SU-DHL-6 (cell line): ENCODE measurements around the gene SOX6.

Experiments used
- CTCF ChIP-seq: fragments of 200-600 bp; sonication (generic); IDR thresholded peaks from one replicate; pipeline ENCODE4 v1.5.1; 2017; ENCODE audit warnings: antibody characterized with exemption, mild to moderate bottlenecking, low read length, moderate library complexity; ENCODE audit not compliant: insufficient read depth, poor library complexity, severe bottlenecking
- EZH2phosphoT487 ChIP-seq: fragments of 200-600 bp; sonication (generic), shearing (Covaris generic); conservative IDR thresholded peaks from 2 replicates; pipeline ENCODE4 v1.6.1; 2018; ENCODE audit warnings: mild to moderate bottlenecking, antibody characterized with exemption, low read length, moderate library complexity, mixed read lengths

GRCh38 chr11:15969281-15969680 lies 387.1 kb downstream of the SOX6 start:
- TF ChIP-seq CTCF (no peak), EZH2phosphoT487 (no peak)
